GM18873 (cell line): ENCODE data around the gene NIPAL3.
"Not testable (repeated sequence)": the region's sequence is repeated elsewhere in the genome, so short reads cannot be mapped to it uniquely, and the experiment has no call there.

Source experiments
- ATAC-seq: cut with Tn5 transposase; IDR thresholded peaks from one replicate; pipeline ENCODE4 v1.9.1; 2021; ENCODE audit warnings: mild to moderate bottlenecking, moderate library complexity, moderate number of reproducible peaks; ENCODE audit not compliant: unreplicated experiment, low FRiP score

NIPAL3 gene

DNA sequence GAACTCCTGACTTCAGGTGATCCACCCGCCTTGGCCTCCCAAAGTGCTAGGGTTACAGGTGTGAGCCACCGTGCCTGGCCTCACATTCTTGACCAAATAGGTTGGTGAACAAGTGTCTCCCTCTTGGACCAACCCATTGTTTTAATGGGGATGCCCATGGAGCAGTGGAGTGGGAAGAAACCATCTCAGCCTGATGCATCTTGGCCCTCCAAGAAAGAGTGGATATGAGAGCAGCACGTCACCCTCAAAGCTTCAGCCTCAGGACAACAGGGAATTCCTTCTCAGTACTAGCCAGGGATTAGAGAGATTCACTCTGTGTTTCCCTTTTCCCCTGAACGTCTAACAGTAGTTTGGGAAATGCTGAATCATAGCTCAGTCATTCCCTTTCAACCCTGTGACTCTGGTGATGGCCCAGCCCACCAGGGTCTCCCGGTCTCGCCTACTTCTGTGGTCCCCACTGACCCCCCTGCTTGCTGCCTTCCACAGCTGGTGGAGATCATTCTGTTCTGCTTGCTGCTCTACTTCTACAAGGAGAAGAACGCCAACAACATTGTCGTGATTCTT is 37.4 kb downstream of the NIPAL3 start:
- no peak for ATAC-seq

GRCh38 chr1:24454673-24455072 is 39.1 kb downstream of the NIPAL3 start:
- ATAC-seq = no peak

GRCh38 chr1:24455272-24455671 is 39.7 kb downstream of the NIPAL3 start:
- ATAC-seq = no peak

DNA sequence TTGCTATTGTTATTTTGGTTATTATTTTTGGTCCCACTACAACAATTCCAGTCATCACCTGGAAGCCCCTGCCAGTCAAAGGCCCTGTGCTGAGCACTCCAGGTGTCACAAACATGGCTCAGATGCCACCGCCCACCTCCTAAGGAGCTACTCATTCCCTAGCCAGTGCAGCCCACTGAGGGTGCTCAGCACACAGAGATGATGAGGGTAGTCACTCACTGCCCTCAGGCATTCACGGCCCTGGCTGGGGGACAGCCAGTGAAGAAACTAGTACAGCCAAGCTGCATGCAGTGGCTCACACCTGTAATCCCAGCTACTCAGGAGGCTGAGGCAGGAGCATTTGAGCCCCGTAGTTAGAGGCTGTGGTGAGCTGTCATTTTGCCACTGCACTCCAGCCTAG is 42.3 kb downstream of the NIPAL3 start:
- no peak for ATAC-seq

DNA sequence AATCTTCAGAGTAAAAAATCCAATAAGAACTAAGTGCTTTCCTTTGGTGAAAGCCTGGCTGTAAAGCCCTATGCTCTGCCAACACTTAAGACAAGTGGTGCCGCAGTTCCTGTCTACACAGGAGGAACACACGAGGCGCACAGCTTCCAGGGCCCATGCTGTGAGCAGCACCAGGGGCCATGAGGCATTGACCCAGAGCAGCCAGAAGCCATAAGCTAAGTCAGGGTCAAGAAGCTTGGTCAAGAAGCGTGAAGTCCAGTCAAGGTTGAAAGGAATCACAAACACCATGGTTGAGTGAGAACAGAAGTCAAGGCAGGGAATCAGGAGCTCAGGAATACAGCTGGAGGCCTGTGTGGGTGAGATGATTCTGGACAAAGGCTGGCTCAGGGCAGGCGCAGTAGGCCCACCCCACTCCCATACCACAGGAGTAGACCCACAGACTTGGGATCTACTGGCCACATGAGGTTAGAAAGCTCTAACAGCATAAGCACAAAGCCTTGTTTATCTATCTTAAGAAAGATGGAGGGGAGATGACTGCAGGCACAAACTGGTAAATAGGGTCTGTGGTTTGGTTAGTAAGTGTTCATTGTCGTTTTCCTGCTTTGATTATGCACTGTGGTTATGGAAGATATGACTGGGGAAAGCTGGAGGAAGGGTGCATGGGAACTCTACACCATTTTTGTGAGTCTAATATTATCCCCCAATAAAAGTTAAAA is 44.1 kb downstream of the NIPAL3 start:
- no peak for ATAC-seq

DNA sequence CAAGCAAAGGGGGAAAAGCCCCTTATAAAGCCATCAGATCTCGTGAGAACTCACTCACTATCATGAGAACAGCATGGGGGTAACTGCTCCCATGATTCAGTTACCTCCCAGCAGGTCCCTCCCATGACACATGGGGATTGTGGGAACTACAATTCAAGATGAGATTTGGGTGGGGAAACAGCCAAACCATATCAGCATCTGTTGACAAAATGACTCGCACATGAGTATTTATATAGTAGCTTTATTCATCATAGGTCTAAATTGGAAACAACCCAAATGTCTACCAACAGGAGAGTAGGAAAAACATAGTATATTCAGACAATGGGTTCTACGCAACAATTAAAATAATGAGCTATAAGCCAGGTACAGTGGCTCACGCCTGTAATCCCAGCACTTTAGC is 46.5 kb downstream of the NIPAL3 start:
- not testable (repeated sequence) for ATAC-seq

DNA sequence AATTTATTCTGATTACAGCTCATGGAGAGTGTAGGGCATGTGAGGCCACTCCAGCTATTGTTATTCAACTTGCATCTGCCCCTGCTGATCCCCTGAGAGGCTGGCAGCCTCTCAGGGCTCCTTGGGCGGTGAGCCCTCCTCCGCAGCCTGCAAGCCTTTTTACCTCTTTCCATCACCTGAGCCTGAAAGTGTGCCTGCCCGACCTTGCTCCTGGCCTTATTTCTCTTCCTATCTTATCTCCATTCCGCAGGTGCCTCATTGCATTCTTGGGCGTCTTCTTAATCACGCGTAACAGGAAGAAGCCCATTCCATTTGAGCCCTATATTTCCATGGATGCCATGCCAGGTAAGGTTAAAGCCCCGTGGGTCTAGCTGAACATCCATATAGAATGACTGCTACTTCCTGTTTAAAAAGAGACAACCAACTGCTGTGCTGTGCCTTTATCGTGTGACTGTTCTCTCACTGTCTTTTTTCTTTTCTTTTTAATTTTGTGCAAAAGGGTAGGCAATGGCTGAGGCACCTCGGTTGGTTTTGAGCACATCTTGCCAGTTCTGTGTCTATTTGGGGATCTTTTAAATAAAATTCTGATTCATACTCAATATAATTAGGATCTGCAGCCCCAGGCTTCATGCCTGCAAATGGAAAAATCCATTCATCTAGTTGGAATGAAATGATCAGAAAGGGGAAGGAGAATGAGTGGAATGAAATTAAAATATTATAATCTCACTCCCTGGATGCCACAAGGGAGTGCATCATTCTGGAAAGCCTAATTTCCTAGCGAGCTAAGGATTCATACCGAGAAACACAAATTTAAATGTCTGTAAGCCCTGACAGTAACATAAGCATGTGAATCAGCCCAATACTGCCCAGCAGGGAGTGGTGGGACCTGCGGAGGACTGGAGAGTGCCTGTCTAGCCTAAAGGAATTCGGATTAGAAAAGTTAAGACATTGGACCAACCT is 48.5 kb downstream of the NIPAL3 start:
- ATAC-seq = no peak

GRCh38 chr1:24465099-24465498 is 49.5 kb downstream of the NIPAL3 start:
- ATAC-seq = no peak

GRCh38 chr1:24465638-24466037 is 50.0 kb downstream of the NIPAL3 start:
- no peak for ATAC-seq

GRCh38 chr1:24468685-24469316 is 53.2 kb downstream of the NIPAL3 start:
- ATAC-seq = no peak

- ATAC-seq = no peak
Observed at GRCh38 chr1:24470592-24470991, 55.0 kb downstream of the NIPAL3 start.

- ATAC-seq = no peak
Observed at GRCh38 chr1:24472527-24473251, 57.1 kb downstream of the NIPAL3 start.

DNA sequence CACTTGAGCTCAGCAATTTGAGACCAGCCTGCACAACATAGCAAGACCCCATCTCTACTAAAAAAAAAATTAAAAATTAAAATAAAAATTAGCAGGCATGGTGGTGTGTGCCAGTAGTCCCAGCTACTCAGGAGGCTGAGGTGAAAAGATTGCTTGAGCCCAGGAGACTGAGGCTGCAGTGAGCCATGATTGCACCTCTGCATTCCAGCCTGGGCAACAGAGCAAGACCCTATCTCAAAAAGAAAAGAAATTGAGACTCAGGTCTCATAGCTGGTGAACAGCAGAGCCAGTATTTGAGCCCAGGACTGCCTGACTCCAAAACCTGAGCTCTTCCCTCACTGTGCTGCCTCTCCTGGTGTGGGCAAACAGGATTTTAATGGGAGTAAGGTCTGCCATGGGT is 58.6 kb downstream of the NIPAL3 start:
- ATAC-seq = no peak

DNA sequence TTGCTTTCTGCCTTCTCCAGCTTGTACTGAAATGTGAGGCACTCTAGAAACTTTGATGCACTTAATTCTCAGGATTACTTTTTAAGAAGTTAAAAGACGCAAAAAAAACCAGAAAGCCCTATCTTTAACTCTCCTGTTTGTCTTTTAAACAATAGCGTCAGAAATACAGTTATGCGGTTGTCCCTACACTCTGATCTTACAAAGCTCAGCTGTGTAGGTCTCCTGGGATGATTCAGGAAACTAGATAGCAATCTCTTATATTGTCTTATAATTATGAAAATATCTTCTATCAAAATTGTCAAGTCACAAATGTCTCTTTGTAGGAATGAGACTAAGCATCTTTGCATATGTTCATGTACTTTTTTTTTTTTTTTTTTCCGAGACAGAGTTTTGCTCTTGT is 60.1 kb downstream of the NIPAL3 start:
- no peak for ATAC-seq

DNA sequence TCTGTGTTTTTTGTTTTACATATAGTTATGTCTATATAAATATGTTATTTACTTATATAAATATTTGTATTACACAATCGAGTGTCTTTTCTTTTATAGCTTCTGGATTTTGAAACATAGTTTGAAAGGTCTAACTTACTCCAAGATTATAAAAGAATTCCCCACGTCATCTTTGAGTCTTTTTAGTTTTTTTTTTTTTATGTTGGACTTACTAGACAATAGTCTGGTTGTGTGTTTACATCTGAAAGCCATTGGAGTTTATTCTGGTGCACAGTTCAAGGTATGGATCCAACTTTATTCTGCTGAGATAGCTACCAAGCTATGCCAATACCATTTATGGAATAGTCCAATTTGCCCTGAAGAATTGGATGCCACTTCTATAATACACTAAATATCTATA is 61.0 kb downstream of the NIPAL3 start:
- ATAC-seq = no peak

GRCh38 chr1:24477309-24477708 is 61.7 kb downstream of the NIPAL3 start:
- ATAC-seq = no peak

DNA sequence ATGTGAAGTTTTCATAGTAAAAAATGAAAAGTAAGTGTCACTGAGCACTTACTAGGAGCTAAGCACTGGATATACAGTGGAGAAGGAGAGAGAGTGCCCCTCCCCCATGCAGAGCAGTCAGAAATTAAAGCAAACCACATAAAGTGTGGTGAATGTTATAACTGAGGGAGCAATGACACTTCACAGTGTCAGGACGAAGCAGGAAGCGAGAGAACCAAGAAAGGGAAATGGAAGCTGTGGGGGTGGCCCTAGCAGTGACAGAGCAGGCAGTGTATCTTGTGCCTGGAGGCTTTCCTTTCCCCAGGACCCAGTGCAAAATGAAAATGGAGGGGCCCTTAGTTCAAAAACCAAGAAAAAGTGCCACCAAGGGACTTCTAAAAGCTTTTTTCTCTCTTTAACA is 65.5 kb downstream of the NIPAL3 start:
- no peak for ATAC-seq

DNA sequence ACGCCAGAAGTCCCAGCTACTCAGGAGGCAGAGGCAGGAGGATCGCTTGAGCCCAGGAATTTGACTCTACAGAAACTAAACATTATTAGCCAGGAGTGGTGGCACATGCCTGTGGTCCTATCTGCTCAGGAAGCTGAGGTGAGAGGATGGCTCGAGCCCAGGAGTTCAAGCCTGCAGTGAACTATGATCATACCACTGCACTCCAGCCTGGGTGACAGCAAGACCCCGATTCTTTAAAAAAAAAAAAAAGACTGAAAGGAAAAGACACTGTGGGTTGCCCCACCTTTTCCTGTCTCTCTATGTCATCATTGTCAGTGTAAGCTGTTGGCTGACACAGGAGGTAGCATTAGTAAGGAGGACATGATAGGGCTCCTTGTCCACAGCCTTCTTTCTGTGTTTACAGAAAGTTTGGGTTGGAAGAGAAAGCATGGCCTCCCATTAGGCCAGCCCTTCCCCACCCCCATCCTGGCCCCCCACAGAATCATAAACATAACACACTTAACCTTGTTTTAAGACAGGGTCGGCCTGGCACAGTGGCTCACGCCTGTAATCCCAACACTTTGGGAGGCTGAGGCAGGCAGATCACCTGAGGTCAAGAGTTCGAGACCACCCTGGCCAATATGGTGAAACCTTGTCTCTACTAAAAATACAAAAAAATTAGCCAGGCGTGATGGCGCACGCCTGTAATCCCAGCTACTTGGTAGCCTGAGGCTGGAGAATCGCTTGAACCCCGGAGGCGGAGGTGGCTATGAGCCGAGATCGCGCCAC is 66.4 kb downstream of the NIPAL3 start:
- no peak for ATAC-seq

GRCh38 chr1:24483441-24483840 is 67.8 kb downstream of the NIPAL3 start:
- ATAC-seq = no peak

GRCh38 chr1:24484199-24484598 is 68.6 kb downstream of the NIPAL3 start:
- ATAC-seq = no peak
